HG03521 (cell line): ENCODE measurements around the gene FAM163A.

Source experiments
- ATAC-seq: cut with Tn5 transposase; IDR thresholded peaks from one replicate; pipeline ENCODE4 v1.9.1; 2021; ENCODE audit warnings: mild to moderate bottlenecking, moderate library complexity; ENCODE audit not compliant: unreplicated experiment

FAM163A gene

DNA sequence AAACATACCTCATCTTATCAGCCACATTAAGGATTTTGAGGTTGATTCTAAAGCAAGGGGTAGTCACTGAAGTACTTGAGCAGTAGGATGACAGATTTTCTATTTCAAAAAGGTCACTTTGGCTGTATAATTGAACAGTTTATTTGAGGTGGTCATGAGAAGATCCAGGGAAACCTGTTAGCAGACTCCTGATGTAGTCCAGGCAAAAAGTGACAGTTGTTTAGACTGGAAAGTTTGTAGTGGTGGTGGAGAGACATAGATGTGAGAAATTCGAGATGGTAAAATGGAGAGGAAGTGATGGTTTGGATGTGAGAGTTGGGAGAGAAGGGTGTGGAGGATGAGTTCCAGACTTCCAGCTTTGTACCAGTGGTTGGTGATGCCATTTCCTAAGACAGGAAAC, 7.5 kb downstream of the FAM163A start:
- ATAC-seq: no peak

- ATAC-seq: no peak
Observed at GRCh38 chr1:179753061-179753460, 10.0 kb downstream of the FAM163A start.

- ATAC-seq: no peak
Observed at GRCh38 chr1:179754041-179754624, 11.0 kb downstream of the FAM163A start.

DNA sequence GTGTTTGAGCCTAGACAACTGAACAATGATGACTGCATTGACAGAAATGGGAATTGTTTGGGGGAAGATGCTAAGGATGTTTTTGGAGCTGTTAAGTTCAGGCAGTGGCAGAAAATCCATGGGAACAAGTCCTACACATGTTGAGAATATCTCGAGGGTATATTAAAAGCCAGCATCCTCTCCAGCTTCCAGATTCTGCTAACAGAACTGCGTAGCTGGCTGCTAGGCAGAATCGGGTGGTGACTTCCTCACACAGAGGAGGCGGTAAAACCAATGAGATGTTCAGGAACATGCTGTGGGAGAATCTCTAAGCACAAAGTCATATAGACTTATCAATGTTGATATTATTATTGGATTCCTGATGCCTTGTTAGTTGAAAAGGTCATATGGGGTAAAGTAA, 14.8 kb downstream of the FAM163A start:
- ATAC-seq: no peak

DNA sequence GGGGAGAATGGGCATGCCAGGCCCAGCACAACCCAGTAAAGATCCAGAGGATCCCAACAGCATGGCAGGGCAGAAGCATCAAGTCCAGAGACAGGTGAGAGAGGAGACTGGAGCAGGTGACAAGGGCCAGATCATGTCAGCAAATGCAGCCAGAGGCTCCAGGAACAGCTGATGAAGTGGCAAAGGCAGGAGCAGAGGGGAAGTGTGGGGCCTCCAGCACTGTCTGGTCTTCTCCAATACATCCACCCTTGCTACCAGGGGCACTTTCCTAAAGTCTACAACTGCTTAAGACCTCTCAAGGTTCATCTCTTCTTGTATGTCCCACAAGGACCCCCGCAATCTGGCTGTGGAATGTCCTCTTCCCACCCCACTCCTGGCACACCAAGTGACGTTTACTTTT, 17.4 kb downstream of the FAM163A start:
- ATAC-seq: no peak

DNA sequence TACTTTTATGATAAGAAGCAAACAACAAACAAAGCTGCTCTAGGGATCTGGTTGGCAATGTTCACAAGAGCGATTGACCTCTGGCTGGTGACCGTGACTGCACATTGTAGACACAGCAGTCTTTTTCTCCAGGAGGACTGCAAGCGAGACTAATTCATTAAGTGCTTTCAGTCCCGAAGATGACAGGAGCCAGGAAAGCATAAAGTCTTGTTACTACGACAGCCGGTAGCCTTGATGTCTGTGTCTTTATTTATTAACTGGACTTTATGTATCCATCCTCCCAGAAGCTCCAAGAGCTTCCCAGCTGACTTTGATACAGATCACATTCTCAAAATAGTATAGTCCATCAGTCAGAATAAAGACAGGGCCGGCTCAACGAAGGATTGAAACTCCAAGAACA, 18.2 kb downstream of the FAM163A start:
- no peak for ATAC-seq

- ATAC-seq: no peak
Observed at GRCh38 chr1:179761846-179762640, 19.0 kb downstream of the FAM163A start.

DNA sequence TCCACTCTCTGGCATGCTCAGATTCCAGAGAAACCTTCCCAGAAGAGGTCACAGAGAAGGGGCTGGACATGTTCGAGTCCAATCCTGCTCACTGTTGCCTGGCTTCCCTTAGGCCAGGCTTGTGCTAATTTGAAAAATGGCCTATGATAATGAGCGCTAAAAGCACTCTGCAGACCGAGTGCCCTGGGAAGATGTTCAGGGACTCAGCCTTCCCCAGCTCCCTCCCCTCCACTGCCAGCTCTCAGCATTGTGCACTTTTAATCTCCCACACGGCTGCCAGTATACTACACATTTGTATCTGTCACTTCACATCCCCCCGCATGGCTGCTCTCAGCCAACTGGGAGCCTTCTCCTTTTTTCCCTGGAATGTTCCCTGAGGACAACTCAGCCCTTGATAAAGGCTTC, 24.1 kb downstream of the FAM163A start:
- no peak for ATAC-seq

DNA sequence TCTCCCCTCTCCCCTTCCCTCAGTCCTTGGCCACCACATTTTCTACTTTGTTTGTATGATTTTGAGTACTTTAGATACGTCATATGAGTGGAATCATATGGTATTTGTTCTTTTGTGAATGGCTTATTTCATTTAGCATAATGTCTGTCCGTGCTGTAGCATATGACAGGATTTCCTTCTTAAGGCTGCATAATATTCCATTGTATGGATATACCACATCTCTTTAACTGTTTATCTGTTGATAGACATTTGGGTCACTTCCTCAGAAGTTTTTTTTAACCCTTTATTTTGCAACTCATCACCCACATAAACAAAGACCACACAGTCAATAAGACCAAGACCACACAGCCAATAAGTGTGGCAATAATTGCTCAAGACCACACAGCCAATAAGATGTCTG, 24.9 kb downstream of the FAM163A start:
- ATAC-seq: no peak

DNA sequence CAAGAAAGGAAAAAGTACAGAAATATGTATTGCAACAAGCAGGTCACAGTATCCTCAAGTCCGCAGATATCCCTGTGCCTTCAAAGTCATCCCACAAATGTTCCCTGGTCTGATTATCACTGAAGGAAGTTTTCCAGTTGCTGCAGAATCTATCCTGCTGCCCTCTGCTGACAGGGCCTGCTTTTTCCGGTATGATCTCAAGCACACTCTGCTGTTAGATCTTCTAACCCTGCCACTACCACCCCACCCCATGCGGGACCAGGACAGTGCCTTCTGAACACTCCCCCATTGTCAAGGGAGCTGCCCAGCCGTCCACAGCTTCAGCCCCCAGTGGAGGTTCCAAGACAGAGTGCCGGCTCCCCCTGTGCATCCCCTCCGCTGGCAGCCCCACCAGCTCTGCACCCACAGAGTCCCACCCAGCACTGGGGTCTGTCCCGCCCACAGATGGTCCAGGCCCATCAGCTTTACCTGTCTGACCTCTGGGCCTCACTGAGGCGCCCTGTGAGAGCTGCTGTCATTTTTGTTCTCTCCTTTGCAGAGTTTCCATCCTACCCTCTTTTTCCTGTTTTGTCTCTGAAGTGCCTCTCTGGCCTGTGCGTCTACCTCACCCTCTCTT, 27.9 kb downstream of the FAM163A start:
- no peak for ATAC-seq

DNA sequence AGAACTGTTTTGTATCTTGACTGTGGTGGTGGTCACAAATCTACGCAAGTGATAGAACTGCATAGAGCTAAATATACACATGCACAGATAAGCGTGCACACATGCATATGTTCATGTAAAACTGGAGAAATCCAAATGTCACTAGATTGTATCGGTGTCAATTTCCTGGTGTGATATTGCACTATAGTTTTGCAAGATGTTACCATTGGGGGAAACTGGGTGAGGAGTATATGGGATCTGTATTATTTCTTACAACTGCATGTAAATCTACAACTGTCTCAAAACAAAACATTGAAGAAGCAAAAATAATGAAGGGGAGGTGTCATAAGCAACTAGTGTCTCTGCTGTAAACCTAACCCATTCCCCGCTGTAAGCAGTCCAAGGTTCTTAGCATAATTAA, 30.2 kb downstream of the FAM163A start:
- no peak for ATAC-seq

- no peak for ATAC-seq
Observed at GRCh38 chr1:179774000-179774399, 30.9 kb downstream of the FAM163A start.

DNA sequence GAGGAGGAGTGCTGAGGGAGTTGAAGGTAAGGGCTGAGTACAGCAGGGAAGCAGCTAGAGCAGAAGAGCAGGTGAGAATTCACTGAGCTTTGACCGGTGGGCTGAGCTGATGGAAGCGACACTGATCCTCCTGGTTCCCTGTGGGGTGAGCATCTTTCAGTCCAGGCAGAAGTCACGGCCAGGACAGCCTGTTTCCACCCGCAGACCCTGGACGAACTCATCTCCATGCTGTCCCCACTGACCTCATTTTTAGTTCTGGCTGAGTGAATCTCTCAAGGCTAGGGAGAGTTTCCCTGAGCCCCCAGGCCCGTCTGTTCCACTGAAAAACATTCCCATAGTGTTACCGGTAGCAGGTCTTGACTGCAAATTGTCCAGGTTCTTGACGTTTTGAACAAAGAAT, 31.5 kb downstream of the FAM163A start:
- no peak for ATAC-seq

DNA sequence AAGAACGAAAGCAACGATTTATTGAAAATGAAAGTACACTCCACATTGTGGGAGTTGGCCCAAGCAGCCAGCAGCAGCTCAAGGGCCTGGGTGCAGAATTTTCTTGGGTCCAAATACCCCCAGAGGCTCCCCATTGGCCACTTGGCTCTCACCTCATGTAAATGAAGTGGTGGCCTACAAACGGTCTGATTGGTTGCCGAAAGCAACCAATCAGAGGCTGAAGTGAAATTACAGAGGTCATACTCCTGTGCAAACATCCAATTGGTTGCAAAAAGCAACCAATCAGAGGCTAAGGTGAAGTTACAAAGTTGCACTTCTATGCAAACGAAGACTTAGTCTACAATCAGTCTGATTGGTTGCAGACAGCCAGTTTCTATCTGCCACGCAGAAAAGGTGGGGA, 31.9 kb downstream of the FAM163A start:
- no peak for ATAC-seq

- no peak for ATAC-seq
Observed at GRCh38 chr1:179776831-179777230, 33.7 kb downstream of the FAM163A start.

GRCh38 chr1:179777731-179778130, 34.6 kb downstream of the FAM163A start:
- ATAC-seq: no peak

GRCh38 chr1:179779645-179780272, 36.7 kb downstream of the FAM163A start:
- ATAC-seq: no peak

GRCh38 chr1:179781962-179782361, 38.9 kb downstream of the FAM163A start:
- no peak for ATAC-seq

GRCh38 chr1:179785031-179785431, 41.9 kb downstream of the FAM163A start:
- ATAC-seq: no peak

GRCh38 chr1:179785728-179786127, 42.6 kb downstream of the FAM163A start:
- ATAC-seq: no peak

DNA sequence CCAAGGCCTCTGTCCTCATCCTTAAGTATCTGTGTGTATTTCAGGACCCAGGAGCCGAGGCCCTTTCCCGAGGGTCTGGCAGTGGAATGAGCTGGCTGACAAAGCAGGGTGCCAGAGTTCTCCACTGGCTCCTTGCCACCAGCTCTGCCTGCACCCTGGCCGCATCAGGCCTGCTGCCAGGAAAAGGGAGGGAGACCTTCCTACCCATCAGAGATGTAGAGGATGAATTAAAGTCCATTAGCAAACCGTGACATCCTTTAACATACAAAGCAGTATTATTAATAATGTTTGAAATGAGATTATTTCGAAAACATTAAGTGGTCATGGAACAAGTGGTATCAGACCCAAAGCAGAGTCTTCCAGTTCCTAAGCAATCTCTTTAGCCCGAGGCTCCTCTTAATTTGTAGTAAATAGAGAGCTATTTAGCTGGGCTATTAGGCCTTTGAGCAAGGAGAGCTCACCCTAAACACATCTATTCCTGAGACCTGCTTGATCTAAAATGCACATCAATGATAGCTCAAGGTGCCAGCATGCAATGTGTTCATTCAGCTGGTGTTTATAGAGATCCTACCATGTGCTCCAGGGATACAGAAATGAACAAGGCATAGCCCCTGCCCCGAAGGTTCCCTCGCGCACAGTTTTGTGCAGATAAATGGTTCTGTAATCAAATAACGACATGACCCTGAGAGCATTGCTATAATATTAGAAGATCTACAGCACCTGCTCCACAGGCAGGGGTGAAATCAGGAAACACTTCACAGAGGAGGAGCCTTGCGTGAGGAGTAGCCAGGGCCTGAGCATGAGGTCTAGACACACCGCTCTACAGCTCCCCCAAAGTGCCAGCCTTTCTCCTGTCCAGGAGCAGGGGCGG, 44.0 kb downstream of the FAM163A start:
- ATAC-seq: no peak
